Motor neuron (in vitro differentiated cells): ENCODE measurements around the gene AREL1. TPM values are rescaled to one million over a fixed set of nuclear protein-coding genes. Genes with fewer than 3 reads are reported as not detected.
A peak's percentile ranks its signal among the peaks of the same experiment; 100 is the strongest.

Source experiments
- ATAC-seq, 8 experiments: fragments of 200-7000 bp; cut with Tn5 transposase; replicated peaks in 6 of 8; 2 replicates each; pipeline ENCODE4 v1.8.0; 2021; ENCODE audit warnings: mild to moderate bottlenecking in 8 of 8, moderate library complexity in 8 of 8
- H3K27ac ChIP-seq, 2 donors: fragments of 250-450 bp; sonication (Bioruptor Pico); 2 replicates each; pipeline ENCODE4 v1.9.0; 2021; ENCODE audit warnings: antibody characterized with exemption in 2 of 2, mild to moderate bottlenecking in 2 of 2, moderate library complexity in 1 of 2
- H3K4me1 ChIP-seq, 2 donors: fragments of 250-450 bp; sonication (Bioruptor Pico); replicated peaks in 1 of 2; 2 replicates each; pipeline ENCODE4 v1.6.1; 2021; ENCODE audit warnings: antibody characterized with exemption in 2 of 2, mild to moderate bottlenecking in 2 of 2, moderate library complexity in 1 of 2
- H3K4me3 ChIP-seq, 5 donors: fragments of 250-450 bp; sonication (Bioruptor Pico); 2 replicates each; pipeline ENCODE4 v1.9.0; 2021; ENCODE audit warnings: antibody characterized with exemption in 5 of 5, mild to moderate bottlenecking in 5 of 5, moderate library complexity in 4 of 5
- WGBS, 10 experiments: fragments of 450-650 bp; shearing (Covaris generic); methylation state at CpG; one replicate each; pipeline ENCODE4 v1.0.0; 2022; 5-methylcytosine and 5-hydroxymethylcytosine counted together
- in situ Hi-C, 9 experiments: fragments of 400-800 bp; cut with MboI; loops; one replicate each; pipeline ENCODE4 v1.15.0; 2021; ENCODE audit warnings: low sequenced_read_pairs in 9 of 9, low pct_unique_long_range_greater_than_20kb in 2 of 9; ENCODE audit not compliant: unreplicated experiment in 9 of 9
- total RNA-seq, 8 experiments: library from RNA; unstranded; fragments of 300-600 nt; gene quantifications; 2 replicates each; pipeline versions ENCODE4 v1.2.3 to v1.2.4, GENCODE V29; 2022

AREL1 gene
- total RNA-seq, 8 experiments from 2014 or later, result 22.1 to 39.9 (median 29.0) TPM

DNA sequence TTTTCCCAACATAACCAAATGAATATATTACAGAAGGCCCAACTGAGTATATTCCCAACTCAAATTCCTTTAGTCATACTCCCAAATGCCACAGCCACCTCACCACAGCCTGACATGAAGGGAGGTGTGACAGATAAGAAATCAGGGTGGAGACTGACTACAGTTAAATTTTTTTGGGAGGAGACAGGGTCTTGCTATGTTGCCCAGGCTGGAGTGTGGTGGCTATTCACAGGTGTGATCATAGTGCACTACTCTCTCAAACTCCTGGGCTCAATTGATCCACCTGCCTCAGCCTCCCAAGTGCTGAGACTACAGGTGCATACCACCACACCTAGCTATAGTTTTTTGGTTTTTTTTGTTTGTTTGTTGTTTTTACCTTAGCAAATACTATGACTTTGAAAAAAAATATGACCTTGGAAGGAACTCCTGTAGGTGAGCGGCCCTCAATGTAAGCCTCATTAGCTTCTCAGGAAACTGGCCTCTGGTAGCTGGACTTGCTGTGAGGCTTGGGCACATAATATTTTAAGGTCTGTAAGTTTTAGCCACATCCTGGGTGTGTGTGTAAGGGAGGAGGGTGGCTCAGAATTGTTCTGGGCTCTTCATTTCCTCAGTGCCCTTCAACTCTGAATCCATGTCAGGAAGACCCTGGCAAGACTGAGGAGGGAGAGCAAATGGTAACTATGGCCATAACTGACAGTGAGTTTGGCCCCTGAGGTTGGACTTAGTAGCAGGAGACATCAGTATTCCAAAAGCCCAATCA is 61.8 kb downstream of the AREL1 start:
- ATAC-seq, result no peak
- 100% methylated on average over 1 of the region's 1 CpG; no CpG with 5 or more reads in 5 of the 10 experiments for WGBS, 10 experiments
- H3K27ac ChIP-seq, result no peak overlapping the region
- H3K4me3 ChIP-seq, result no peak overlapping the region
- in situ Hi-C loops, result no loop called here
- H3K4me1 ChIP-seq, result no peaks in the 10 kb centered on the region

DNA sequence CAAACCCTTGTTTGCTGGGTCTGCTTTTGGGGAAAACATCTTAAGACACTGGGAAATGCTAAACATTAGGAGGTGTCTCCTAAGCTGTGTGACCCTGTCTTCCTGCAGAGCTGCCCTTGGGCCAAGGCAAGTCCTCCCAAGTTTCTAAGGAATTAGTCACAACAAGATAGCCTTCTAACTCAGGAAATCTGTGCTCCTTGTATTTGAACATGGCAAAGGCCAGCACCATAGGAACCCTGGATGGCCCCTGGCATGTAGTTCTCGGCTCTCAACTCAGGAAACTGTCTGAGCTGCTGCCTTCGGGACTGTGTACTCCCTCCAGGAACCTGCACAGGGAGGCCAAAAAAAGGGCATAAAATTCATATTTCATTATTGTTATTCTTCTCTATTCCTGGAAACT is 63.2 kb downstream of the AREL1 start:
- in situ Hi-C loops, result no loop called here
- WGBS, 10 experiments, result 31 to 100% (median 92%) methylated on average over 1 to 2 of the region's 2 CpGs; no CpG with 5 or more reads in 2 of the 10 experiments
- H3K27ac ChIP-seq, result no peak overlapping the region
- ATAC-seq, result peak in 4 of 8 experiments; percentile 18 to 71 (median 47)
- no peak overlapping the region for H3K4me3 ChIP-seq
- no peaks in the 10 kb centered on the region for H3K4me1 ChIP-seq

DNA sequence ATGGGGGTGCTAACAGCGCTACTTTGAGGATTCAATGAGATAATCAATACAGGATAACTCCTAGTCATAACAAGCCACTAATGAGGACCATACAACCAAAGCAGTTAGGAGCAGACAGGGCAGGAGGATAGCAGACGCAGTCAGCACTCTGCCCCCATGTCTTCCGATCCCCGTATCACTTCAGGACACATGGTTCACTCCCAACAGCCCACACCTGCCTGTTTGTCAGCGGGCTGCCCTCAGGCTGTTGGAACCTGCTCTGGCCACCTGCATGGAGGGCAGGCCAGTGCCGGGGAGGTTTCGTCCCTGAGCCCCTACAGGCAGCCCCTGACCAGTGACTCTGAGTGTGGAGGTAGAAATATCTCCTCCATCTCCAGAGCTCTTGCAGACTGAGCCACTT is 63.7 kb downstream of the AREL1 start:
- 0 to 100% (median 79%) methylated on average over 1 to 7 of the region's 7 CpGs; no CpG with 5 or more reads in 4 of the 10 experiments for WGBS, 10 experiments
- peak in 3 of 8 experiments; percentile 7 to 14 (median 14) for ATAC-seq

DNA sequence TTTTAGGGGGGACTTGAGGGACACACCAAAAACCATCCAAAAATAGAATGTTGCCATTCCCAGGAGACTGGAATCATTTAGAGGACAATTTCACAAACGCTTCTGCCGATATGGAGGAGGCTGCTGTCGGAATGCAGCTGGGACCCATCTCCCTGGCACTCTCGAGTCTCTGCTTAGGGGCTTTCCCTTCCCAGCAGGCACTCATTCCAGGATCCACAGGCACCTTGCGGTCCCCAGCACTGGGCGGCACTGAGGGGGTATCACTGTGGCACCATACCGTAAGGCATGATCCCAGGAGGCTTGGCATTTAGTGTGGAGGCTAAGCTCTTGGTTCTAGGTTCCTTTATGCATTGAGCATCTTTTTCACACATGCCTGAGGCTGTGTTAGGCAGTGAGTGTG is 64.3 kb downstream of the AREL1 start:
- WGBS, 10 experiments, result 40 to 94% (median 80%) methylated on average over 1 to 6 of the region's 7 CpGs; no CpG with 5 or more reads in 3 of the 10 experiments

More for the DNA sequence above, 63.7 kb downstream of the AREL1 start:
- Histone ChIP-seq H3K4me1 (no peaks in the 10 kb centered on the region), H3K27ac (no peak overlapping the region), H3K4me3 (no peak overlapping the region)
- in situ Hi-C loops, result no loop called here

DNA sequence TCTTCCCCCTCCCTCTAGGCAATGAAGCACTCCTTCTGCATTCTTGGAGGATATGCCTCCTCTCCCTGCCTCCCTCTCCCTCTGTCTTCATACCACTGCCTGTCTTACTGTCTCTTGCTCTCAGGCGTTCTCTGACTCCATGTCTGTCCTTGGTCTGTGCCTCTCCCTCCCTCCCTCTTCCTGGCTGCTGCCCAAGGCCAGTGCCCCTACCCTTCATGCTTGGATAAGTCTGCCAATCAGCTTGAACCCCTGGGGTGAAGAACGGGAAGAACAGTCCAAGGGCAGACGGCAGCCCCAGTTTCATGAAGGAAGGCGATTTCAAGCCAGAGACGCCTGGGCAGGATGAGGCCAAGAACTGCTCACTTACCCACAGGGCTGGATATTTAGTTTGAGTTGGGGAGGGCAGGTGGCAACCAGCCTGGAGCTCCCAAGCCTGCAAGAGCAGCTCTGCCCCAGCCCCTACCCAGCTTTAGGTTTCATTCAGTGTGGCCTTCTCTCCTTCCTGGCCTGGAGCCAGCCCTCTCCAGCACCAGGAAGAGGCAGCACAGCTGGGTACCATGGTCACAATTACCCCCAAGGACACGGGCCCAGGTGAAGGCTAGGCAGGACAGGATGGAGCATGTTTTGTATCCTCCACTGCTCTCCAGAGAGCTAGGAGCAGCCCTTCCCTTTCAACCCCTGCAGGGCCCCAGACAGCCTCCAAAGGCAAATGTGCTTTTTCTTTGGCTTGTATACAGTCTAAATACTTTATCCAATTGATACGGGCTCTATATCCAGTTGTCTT is 65.0 kb downstream of the AREL1 start:
- WGBS, 10 experiments, result 20 to 71% (median 45%) methylated on average over 1 to 6 of the region's 7 CpGs; no CpG with 5 or more reads in 2 of the 10 experiments
- in situ Hi-C loops, result no loop called here
- Histone ChIP-seq H3K27ac (no peak overlapping the region), H3K4me1 (no peaks in the 10 kb centered on the region), H3K4me3 (no peak overlapping the region)
- peak in 6 of 8 experiments; percentile 5 to 64 (median 20) for ATAC-seq

More for the DNA sequence above, 64.3 kb downstream of the AREL1 start:
- Histone ChIP-seq H3K27ac (no peak overlapping the region), H3K4me1 (no peaks in the 10 kb centered on the region), H3K4me3 (no peak overlapping the region)
- in situ Hi-C loops, result no loop called here
- ATAC-seq, result no peak

DNA sequence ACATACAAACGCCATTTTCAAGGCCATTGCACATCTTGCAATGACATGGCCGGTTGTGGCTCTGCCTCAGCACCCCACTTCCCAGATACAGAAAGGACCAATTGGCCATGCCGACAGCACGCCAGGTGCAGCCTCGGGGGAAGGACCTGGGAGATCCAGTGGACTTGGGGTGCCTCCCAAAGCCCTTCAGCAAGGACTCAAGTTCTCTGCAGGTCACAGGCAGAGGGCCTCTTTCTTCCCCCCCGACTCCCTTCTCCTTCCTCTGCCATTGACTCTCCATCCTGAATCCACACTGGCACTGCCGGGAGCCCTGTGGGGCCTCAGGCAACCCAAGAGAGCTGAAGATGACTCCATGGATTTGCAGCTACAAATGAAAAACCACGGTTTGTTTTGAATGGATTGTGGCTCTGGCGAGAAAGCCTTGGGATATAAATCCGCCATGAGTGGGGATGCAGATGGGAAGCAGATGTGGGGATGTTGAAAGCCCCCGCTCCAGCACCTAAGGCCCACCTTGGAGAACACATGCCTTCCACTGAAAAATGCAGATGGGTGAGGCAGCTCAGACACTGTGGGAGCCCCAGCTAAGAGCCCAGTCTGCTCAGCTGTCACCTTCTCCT is 65.7 kb downstream of the AREL1 start:
- H3K27ac ChIP-seq, result no peak overlapping the region
- H3K4me1 ChIP-seq, result peaks cover 0 to 3% of the 10 kb centered on the region in 2 donors
- 0 to 97% (median 63%) methylated on average over 1 to 8 of the region's 11 CpGs; no CpG with 5 or more reads in 2 of the 10 experiments for WGBS, 10 experiments
- ATAC-seq, result no peak
- H3K4me3 ChIP-seq, result no peak overlapping the region
- in situ Hi-C loops, result no loop called here

DNA sequence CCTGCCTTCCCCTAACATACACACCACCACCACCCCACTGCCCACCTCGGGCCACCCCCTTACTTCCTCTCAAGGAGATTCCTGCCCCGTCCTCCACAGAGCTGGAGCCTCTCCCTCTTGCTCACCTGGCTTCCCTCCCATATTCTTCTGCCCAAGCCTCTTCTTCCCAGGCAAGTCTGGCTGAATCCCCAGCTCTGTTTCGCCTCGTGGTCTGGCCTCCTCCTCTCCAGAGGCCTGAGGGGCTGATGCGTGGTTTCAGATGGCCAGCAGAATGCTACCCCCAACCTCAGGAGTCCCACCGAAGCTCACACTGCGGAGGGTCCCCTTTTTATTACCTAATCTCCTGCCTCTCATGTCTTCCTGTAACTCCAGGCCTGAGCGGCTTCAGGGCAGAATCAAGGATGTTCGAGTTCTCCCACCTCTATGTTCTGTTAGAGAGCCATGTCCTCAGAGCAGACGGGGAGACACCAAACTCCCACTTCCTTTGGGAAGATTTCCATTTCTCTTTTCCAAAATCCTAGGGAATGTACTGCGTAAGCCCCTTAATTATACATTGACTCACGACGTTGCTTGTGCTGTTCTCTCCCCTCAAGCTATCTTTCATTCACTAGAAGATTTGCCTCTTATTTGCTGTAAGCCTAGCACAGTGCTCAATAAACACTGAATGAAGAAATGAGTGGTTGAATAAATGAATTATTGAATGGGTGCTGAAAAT is 67.0 kb downstream of the AREL1 start:
- Histone ChIP-seq H3K27ac (no peak overlapping the region), H3K4me1 (peaks cover 4 to 8% of the 10 kb centered on the region in 2 donors), H3K4me3 (no peak overlapping the region)
- ATAC-seq, result no peak
- in situ Hi-C loops, result no loop called here
- WGBS, 10 experiments, result 51 to 100% (median 82%) methylated on average over 1 to 9 of the region's 13 CpGs; no CpG with 5 or more reads in 2 of the 10 experiments

DNA sequence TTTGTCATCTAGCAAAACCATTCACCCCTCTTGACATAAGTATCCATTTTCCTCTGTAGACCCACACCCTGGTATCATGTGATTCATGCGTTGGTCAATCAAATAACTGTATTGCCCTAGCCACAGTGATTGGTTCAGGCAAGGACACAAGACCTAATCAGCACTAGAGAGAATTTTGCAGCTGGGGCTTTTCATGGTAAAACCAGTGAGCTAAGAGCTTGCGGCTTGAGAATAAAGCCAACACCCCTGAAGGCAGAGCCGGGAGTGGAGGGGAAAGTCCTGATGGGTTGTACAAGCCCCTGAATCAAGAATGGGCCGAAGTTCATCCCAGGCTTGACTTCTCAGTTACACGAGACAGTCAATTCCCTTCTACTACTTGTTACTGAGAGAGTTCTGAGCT is 67.6 kb downstream of the AREL1 start:
- H3K27ac ChIP-seq, result no peak overlapping the region
- 80 to 92% (median 86%) methylated on average over 2 to 5 of the region's 5 CpGs; no CpG with 5 or more reads in 4 of the 10 experiments for WGBS, 10 experiments
- peaks cover 4 to 8% of the 10 kb centered on the region in 2 donors for H3K4me1 ChIP-seq
- in situ Hi-C loops, result no loop called here
- H3K4me3 ChIP-seq, result no peak overlapping the region
- ATAC-seq, result no peak

DNA sequence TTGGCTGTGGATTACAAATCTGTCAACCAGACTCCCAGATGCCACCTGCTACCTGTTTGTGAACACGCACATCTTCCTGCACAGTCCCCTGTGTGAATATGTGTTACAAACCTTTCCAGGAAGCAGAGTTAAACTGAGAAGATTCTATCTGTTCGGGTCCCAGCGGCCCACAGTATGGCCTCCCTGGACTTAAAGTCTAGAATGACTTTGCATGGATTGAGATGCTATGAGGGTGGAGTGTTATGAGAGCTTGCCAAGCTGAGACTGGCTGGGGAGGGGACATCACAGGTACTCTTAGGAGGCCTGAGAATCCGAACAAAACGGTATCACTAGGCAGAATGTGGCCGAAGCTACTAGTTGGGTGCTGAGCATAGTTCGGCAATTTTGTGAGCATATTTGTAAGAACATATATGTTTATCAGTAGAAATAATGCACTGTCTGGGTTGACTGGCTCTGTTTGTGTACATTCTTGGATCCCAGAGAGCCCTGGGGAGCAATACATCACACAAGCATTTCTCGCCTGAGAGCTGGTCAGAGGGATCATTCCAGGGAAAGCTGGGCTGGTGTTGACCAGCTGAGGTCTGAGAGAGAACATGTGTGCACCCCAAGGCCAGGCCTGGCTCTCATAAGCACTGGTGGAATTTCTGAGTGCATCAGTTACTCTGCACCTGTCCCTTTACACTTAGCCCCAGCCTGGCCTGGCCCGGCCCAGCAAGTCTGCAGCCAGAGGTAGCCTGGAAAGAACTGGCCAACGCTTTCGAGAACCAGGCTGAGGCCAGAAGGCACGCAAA is 71.1 kb downstream of the AREL1 start:
- Histone ChIP-seq H3K4me3 (no peak overlapping the region), H3K27ac (peak overlapping the region in 1 of 2 donors; percentile 28), H3K4me1 (peaks cover 10 to 18% of the 10 kb centered on the region in 2 donors)
- in situ Hi-C loops, result no loop called here
- WGBS, 10 experiments, result 66 to 100% (median 89%) methylated on average over 1 to 8 of the region's 12 CpGs; no CpG with 5 or more reads in 1 of the 10 experiments
- ATAC-seq, result peak in 5 of 8 experiments; percentile 16 to 95 (median 84)

DNA sequence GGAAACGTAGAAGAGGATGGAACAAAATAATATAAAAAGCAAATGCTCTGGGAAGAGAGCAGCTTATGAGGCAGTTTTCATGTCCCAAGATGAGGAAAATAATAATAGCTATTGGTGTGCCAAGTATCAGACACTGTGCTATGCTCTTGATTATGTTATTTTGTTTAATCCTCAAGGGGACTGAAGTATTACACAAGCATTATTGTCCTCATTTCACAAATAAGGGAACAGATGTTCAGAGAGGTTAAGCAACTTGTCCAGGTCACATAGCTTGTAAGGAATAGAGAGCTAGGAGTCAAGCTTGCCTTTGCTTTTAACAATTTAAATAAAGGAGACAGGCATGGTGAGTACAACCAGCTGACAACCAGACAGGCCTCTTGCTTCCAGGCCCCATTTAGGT is 73.9 kb downstream of the AREL1 start:
- ATAC-seq, result no peak
- WGBS, 10 experiments, result 43 to 100% (median 88%) methylated on average over 1 of the region's 1 CpG; no CpG with 5 or more reads in 3 of the 10 experiments
- in situ Hi-C loops, result no loop called here

DNA sequence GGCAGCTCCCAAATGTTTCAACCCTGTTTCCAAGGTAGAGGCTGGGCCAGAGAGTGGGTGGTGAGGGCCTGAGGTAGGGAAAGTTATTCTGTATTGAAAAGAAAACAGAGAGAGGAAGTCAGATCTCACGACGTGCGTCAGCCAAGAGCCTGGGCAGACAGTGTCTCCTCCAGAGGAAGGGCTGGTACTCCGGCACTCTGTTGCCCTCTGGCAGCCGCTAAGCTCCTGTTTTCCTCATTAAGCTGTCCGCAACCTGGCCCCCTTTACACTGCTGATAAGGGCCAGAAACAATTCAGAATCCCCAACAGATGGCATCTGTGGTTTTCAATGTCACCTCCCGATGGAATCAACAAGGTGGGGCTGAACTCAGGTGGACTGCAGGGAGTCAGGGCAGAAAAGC is 74.8 kb downstream of the AREL1 start:
- H3K4me1 ChIP-seq, result peaks cover 15 to 28% of the 10 kb centered on the region in 2 donors
- H3K4me3 ChIP-seq, result no peak overlapping the region
- in situ Hi-C loops, result no loop called here
- no peak overlapping the region for H3K27ac ChIP-seq
- no peak for ATAC-seq
- 0 to 100% (median 74%) methylated on average over 1 to 5 of the region's 7 CpGs; no CpG with 5 or more reads in 3 of the 10 experiments for WGBS, 10 experiments

More for the DNA sequence above, 73.9 kb downstream of the AREL1 start:
- Histone ChIP-seq H3K4me3 (no peak overlapping the region), H3K4me1 (peaks cover 15 to 28% of the 10 kb centered on the region in 2 donors), H3K27ac (no peak overlapping the region)

DNA sequence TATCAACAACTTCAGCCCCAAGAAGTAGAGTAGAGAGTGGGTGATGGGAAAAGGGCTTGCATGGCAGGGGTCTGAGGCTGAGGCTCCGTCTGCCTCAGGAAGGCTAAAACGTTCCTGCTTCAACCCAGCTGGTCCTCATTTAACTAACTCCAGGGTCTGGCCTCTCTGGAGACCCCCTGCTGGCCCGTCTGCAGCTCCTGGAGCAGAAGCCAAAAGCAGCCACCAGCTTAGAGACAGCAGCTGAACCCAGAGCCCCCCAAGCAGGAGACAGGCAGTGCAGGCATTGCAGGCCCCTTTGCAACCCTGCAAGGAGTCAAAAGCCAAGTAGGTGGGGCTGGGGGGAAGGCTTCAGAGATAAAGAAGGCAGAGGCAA is 75.7 kb downstream of the AREL1 start:
- 0 to 32% (median 17%) methylated on average over 1 to 3 of the region's 3 CpGs; no CpG with 5 or more reads in 7 of the 10 experiments for WGBS, 10 experiments
- Histone ChIP-seq H3K27ac (no peak overlapping the region), H3K4me3 (no peak overlapping the region), H3K4me1 (peaks cover 15 to 25% of the 10 kb centered on the region in 2 donors)
- no peak for ATAC-seq
- in situ Hi-C loops, result no loop called here
